Tibial nerve (tissue), 4 donors: ENCODE data around the gene HNRNPCL2.
"Not testable (repeated sequence)": the region's sequence is repeated elsewhere in the genome, so short reads cannot be mapped to it uniquely, and the experiment has no call there.

Source experiments
- CTCF ChIP-seq, 5 experiments: fragments of 200-600 bp in 3 of 5; fragments of 450-650 bp in 2 of 5; sonication (generic) in 3 of 5; IDR thresholded peaks; one replicate each; pipeline ENCODE4 v1.5.1; 2016 to 2019; ENCODE audit warnings: antibody characterized with exemption in 5 of 5, mild to moderate bottlenecking in 3 of 5, moderate library complexity in 2 of 5
- EP300 ChIP-seq, 2 donors: sonication (generic); formaldehyde crosslinking; IDR thresholded peaks; one replicate each; pipeline ENCODE4 v1.6.1; 2017; ENCODE audit warnings: antibody characterized with exemption in 2 of 2, mild to moderate bottlenecking in 1 of 2
- POLR2A ChIP-seq, 2 donors: fragments of 450-650 bp; IDR thresholded peaks; one replicate each; pipeline ENCODE4 v1.6.1; 2017; ENCODE audit warnings: antibody characterized with exemption in 2 of 2, mild to moderate bottlenecking in 2 of 2, moderate library complexity in 2 of 2

DNA sequence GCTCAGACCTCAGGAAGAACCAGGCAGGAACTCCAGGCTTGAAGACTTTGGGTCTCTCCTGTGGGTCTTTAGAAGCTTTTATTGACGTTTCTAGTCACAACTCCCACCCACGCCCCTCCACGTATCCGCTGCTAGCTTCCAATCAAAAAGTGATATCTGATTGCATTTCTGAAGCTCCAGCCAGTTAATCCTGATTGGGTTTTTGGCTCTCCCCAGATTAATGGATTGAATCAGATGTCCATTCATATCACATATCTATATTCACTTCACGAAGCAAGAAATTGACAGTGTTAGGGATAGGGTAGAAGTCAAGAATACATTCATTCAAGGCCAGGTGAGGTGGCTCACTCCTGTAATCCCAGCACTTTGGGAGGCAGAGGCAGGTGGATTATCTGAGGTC is 39.3 kb upstream of the HNRNPCL2 start, which contains the start of gene PRAMEF26:
- not testable (repeated sequence) for TF ChIP-seq CTCF, POLR2A, EP300 (IDR thresholded peaks at IDR 0.05)
